Mesenchymal stem cell (in vitro differentiated cells and primary cell): ENCODE results near the gene UNG. TPM values are rescaled to one million over a fixed set of nuclear protein-coding genes. Genes with fewer than 3 reads are reported as not detected.

Experiments used
- DNase-seq: peaks from one replicate; pipeline ENCODE4 v3.0.0-alpha.2; 2013
- H2AFZ ChIP-seq: one replicate; pipeline ENCODE4 v1.6.1; 2013; ENCODE audit warnings: low read depth, mild to moderate bottlenecking, control low read depth, inconsistent platforms, low read length, moderate library complexity
- H2AK5ac ChIP-seq: 2 replicates; pipeline ENCODE4 v1.6.1; 2013; ENCODE audit warnings: low read length, moderate library complexity, mild to moderate bottlenecking, inconsistent platforms; ENCODE audit not compliant: severe bottlenecking
- H2BK120ac ChIP-seq: one replicate; pipeline ENCODE4 v1.6.1; 2013; ENCODE audit warnings: low read depth, mild to moderate bottlenecking, inconsistent platforms, low read length, moderate library complexity
- H2BK12ac ChIP-seq, 2 experiments: one replicate each; pipeline ENCODE4 v1.6.1; 2013; ENCODE audit warnings: inconsistent platforms in 2 of 2, low read length in 2 of 2, mild to moderate bottlenecking in 2 of 2, moderate library complexity in 2 of 2, control low read depth in 1 of 2
- H2BK15ac ChIP-seq: one replicate; pipeline ENCODE4 v1.6.1; 2013; ENCODE audit warnings: mild to moderate bottlenecking, low read depth, inconsistent platforms; ENCODE audit not compliant: poor library complexity, severe bottlenecking
- H2BK5ac ChIP-seq: 2 replicates; pipeline ENCODE4 v1.6.1; 2013; ENCODE audit warnings: low read depth, mild to moderate bottlenecking, low read length, control low read depth, inconsistent platforms; ENCODE audit not compliant: poor library complexity, severe bottlenecking
- H3K14ac ChIP-seq, 2 experiments: one replicate each; pipeline ENCODE4 v1.6.1; 2013; ENCODE audit warnings: inconsistent platforms in 2 of 2, low read length in 2 of 2, control low read depth in 1 of 2, mild to moderate bottlenecking in 1 of 2, moderate library complexity in 1 of 2
- H3K18ac ChIP-seq, 2 experiments: one replicate each; pipeline ENCODE4 v1.6.1; 2013; ENCODE audit warnings: inconsistent platforms in 2 of 2, low read length in 2 of 2, control low read depth in 1 of 2, low read depth in 1 of 2, mild to moderate bottlenecking in 1 of 2
- H3K23ac ChIP-seq, 2 experiments: one replicate each; pipeline ENCODE4 v1.6.1; 2013; ENCODE audit warnings: inconsistent platforms in 2 of 2, low read length in 2 of 2, mild to moderate bottlenecking in 2 of 2, moderate library complexity in 2 of 2, control low read depth in 1 of 2
- H3K27ac ChIP-seq: 2 replicates; pipeline ENCODE4 v1.5.1; 2013; ENCODE audit warnings: mild to moderate bottlenecking, moderate library complexity, low read length, control low read depth, inconsistent platforms; ENCODE audit not compliant: poor library complexity, severe bottlenecking
- H3K27me3 ChIP-seq, 2 experiments: 2 replicates each; pipeline versions ENCODE4 v1.6.1 to v1.7.0; 2013; ENCODE audit warnings: low read length in 2 of 2, mild to moderate bottlenecking in 2 of 2, moderate library complexity in 2 of 2, control low read depth in 1 of 2, inconsistent platforms in 1 of 2; ENCODE audit not compliant: control insufficient read depth in 1 of 2, insufficient read depth in 1 of 2
- H3K36me3 ChIP-seq, 2 experiments: 2 replicates each; pipeline versions ENCODE4 v1.6.1 to v1.7.0; 2013; ENCODE audit warnings: low read length in 2 of 2, control low read depth in 1 of 2, inconsistent platforms in 1 of 2, low read depth in 1 of 2, mild to moderate bottlenecking in 1 of 2; ENCODE audit not compliant: insufficient read depth in 2 of 2, control insufficient read depth in 1 of 2
- H3K4ac ChIP-seq, 2 experiments: one replicate each; pipeline ENCODE4 v1.6.1; 2013; ENCODE audit warnings: inconsistent platforms in 2 of 2, low read length in 2 of 2, mild to moderate bottlenecking in 2 of 2, moderate library complexity in 2 of 2, control low read depth in 1 of 2, low read depth in 1 of 2
- H3K4me1 ChIP-seq: 2 replicates; pipeline ENCODE4 v1.6.1; 2013; ENCODE audit warnings: low read depth, low read length, control low read depth; ENCODE audit not compliant: control insufficient read depth, insufficient read depth
- H3K4me2 ChIP-seq: 2 replicates; pipeline ENCODE4 v1.6.1; 2013; ENCODE audit warnings: low read length, mild to moderate bottlenecking, inconsistent platforms; ENCODE audit not compliant: poor library complexity, severe bottlenecking
- H3K4me3 ChIP-seq, 2 experiments: 2 replicates each; pipeline versions ENCODE4 v1.5.1 to v1.7.0; 2013; ENCODE audit warnings: low read length in 2 of 2, mild to moderate bottlenecking in 2 of 2, control low read depth in 1 of 2, low read depth in 1 of 2; ENCODE audit not compliant: insufficient read depth in 1 of 2
- H3K79me1 ChIP-seq: replicated peaks from 2 replicates; pipeline ENCODE4 v1.6.1; 2013; ENCODE audit warnings: mild to moderate bottlenecking, control low read depth, low read length, inconsistent platforms; ENCODE audit not compliant: poor library complexity, severe bottlenecking
- H3K9ac ChIP-seq: 2 replicates; pipeline ENCODE4 v1.7.0; 2013; ENCODE audit warnings: mild to moderate bottlenecking, low read length, moderate library complexity
- H3K9me3 ChIP-seq: 2 replicates; pipeline ENCODE4 v1.7.0; 2013; ENCODE audit warnings: mild to moderate bottlenecking, low read length; ENCODE audit not compliant: control insufficient read depth
- H4K8ac ChIP-seq: one replicate; pipeline ENCODE4 v1.6.1; 2013; ENCODE audit warnings: inconsistent platforms, mild to moderate bottlenecking, low read length, moderate library complexity
- H4K91ac ChIP-seq: one replicate; pipeline ENCODE4 v1.6.1; 2013; ENCODE audit warnings: mild to moderate bottlenecking, low read length, inconsistent platforms
- WGBS: methylation state at CpG from one replicate; pipeline ENCODE4 v1.1.7; 2013; ENCODE audit warnings: mixed read lengths; 5-methylcytosine and 5-hydroxymethylcytosine counted together
- small RNA-seq: library from polyadenylated mRNA; stranded (forward); fragments of <200 nt; extraction: miRNeasy Mini kit (QIAGEN cat#:217004); gene quantifications from one replicate; pipeline ENCODE3, GENCODE V24; 2013; ENCODE audit warnings: low read depth

UNG gene

GRCh38 chr12:109160433-109160832 lies 63.0 kb downstream of the UNG start:
- H3K79me1 ChIP-seq, result peaks cover 1% of the 10 kb centered on the region
- no peaks in the 10 kb centered on the region for H3K36me3 ChIP-seq
- no peak overlapping the region for H2AK5ac ChIP-seq
- H3K4me1 ChIP-seq, result no peaks in the 10 kb centered on the region
- H3K4ac ChIP-seq, result no peak overlapping the region
- H3K18ac ChIP-seq, result no peak overlapping the region
- H2AFZ ChIP-seq, result no peak overlapping the region
- no peak overlapping the region for H2BK5ac ChIP-seq
- no peaks in the 10 kb centered on the region for H3K9me3 ChIP-seq
- H3K14ac ChIP-seq, result no peak overlapping the region
- H3K27me3 ChIP-seq, result no peaks in the 10 kb centered on the region
- H4K91ac ChIP-seq, result no peak overlapping the region
- WGBS, result 95% methylated on average over 7 of the region's 7 CpGs
- H2BK12ac ChIP-seq, result no peak overlapping the region
- no peak overlapping the region for H3K27ac ChIP-seq
- H3K4me2 ChIP-seq, result no peak overlapping the region
- H3K4me3 ChIP-seq, result no peak overlapping the region
- no peak overlapping the region for H3K9ac ChIP-seq
- H2BK120ac ChIP-seq, result no peak overlapping the region
- H2BK15ac ChIP-seq, result no peak overlapping the region
- DNase-seq, result no peak
- H3K23ac ChIP-seq, result no peak overlapping the region
- no peak overlapping the region for H4K8ac ChIP-seq

Small RNA genes within 50 kb of the gene (small RNA-seq; reads per million reads assigned to genes)
- not detected for gene RNA5SP372
